Activated naive CD8-positive, alpha-beta T cell (primary cell): Measurements from ENCODE around the gene LEMD1.
"Not testable (repeated sequence)": the region's sequence is repeated elsewhere in the genome, so short reads cannot be mapped to it uniquely, and the experiment has no call there.

ENCODE experiments used
- H3K27ac Mint-ChIP-seq: one replicate; pipeline ENCODE4 v1.8.0; 2021; ENCODE audit warnings: mixed read lengths
- H3K27me3 Mint-ChIP-seq: one replicate; pipeline ENCODE4 v1.8.0; 2021; ENCODE audit warnings: mixed read lengths
- H3K36me3 Mint-ChIP-seq: one replicate; pipeline ENCODE4 v1.8.0; 2021; ENCODE audit warnings: mixed read lengths
- H3K4me1 Mint-ChIP-seq: one replicate; pipeline ENCODE4 v1.8.0; 2021; ENCODE audit warnings: low read depth, mixed read lengths
- H3K4me3 Mint-ChIP-seq: one replicate; pipeline ENCODE4 v1.8.0; 2021; ENCODE audit warnings: mild to moderate bottlenecking, mixed read lengths
- H3K9me3 Mint-ChIP-seq: one replicate; pipeline ENCODE4 v1.8.0; 2021; ENCODE audit warnings: low read depth, mixed read lengths

Gene LEMD1

DNA sequence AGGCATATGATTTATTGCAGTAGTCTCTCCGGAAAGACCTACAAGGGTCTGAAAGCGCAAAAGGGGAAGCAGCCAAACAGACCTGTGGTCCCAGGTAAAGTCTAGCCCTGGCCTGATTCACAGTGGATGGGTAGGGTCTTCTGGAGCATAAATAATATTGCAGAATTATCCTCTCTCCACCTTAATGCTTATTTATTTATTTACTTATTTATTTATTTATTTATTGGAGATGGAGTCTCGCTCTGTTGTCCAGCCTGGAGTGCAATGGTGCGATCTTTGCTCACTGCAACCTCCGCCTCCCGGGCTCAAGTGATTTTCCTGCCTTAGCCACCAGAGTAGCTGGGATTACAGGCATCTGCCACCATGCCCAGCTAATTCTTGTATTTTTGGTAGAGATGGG is 53.4 kb downstream of the LEMD1 start:
- peaks cover 2% of the 10 kb centered on the region for H3K27me3 Mint-ChIP-seq
- no peaks in the 10 kb centered on the region for H3K36me3 Mint-ChIP-seq
- peaks cover 2% of the 10 kb centered on the region for H3K4me1 Mint-ChIP-seq
- H3K27ac Mint-ChIP-seq = no peak overlapping the region
- H3K4me3 Mint-ChIP-seq = no peak overlapping the region
- H3K9me3 Mint-ChIP-seq = no peaks in the 10 kb centered on the region

- H3K4me1 Mint-ChIP-seq = no peaks in the 10 kb centered on the region
- H3K4me3 Mint-ChIP-seq = no peak overlapping the region
- H3K9me3 Mint-ChIP-seq = no peaks in the 10 kb centered on the region
- no peak overlapping the region for H3K27ac Mint-ChIP-seq
- no peaks in the 10 kb centered on the region for H3K36me3 Mint-ChIP-seq
- peaks cover 2% of the 10 kb centered on the region for H3K27me3 Mint-ChIP-seq
Measured at GRCh38 chr1:205365945-205366463, 55.9 kb downstream of the LEMD1 start.

- H3K36me3 Mint-ChIP-seq, H3K4me3 Mint-ChIP-seq, H3K4me1 Mint-ChIP-seq, H3K27ac Mint-ChIP-seq, H3K27me3 Mint-ChIP-seq, H3K9me3 Mint-ChIP-seq: not testable (repeated sequence)
Measured at GRCh38 chr1:205365086-205365485, 56.8 kb downstream of the LEMD1 start.

DNA sequence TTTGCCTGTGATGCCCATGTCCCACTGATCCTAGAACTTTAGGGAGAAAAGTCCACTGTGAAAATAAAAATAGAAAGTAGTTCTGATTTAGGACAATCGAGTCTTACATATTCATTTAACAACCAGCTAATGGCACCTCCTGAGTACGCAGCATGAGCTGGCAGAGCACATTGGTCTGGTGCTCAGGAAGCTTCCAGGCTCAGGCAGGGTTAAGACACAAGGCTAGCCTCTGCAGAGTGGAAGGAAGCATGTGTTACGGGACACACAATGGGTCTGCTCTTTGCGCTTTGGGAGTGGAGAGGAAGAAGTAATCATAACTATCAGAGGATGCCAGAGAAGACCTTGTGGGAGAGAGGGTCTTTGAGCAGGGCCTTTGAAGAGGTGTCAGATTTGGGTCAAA is 61.0 kb downstream of the LEMD1 start:
- Mint-ChIP-seq H3K27me3 (peaks cover 7% of the 10 kb centered on the region), H3K27ac (no peak overlapping the region), H3K4me1 (no peaks in the 10 kb centered on the region), H3K36me3 (no peaks in the 10 kb centered on the region), H3K9me3 (no peaks in the 10 kb centered on the region), H3K4me3 (no peak overlapping the region)

DNA sequence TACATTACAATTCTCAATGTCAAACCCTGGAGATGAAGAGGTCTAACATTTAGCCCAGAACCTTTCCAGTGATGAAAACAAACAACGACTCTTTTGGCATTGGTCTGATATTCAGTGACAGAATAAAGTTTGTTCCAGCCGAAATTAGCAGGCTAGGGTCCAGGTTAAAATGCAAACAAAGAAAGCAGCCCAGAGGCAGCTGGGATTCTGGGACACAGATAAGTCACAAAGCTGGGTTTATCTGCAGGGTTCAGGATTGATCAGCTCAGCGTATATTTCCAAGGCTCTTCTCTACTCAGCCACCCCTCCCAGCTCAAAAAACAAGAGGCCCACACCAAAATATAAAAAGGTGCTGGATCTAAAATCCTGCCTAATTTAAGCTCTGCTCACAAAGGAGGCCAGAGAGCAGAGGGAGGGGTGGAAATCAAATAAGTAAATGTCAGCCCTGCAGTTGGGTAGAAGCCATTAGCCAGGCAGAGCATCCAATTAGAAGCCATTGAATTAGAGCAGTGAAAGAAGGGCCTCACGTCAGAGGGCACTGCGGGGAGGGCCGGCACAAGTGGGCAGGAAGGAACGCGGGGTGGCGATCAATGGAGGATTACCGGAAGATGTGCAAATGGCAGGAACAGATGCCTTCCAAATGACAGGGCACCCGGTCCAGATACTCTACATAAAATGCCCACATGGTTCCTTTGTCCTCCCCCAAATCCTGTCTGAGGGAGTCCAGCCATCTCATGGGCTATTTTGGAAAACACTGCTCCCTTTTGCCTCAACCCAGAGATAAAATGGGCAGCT is 61.9 kb downstream of the LEMD1 start:
- no peaks in the 10 kb centered on the region for H3K36me3 Mint-ChIP-seq
- H3K27ac Mint-ChIP-seq = no peak overlapping the region

GRCh38 chr1:205358579-205358978 is 63.3 kb downstream of the LEMD1 start:
- Mint-ChIP-seq H3K4me1 (no peaks in the 10 kb centered on the region), H3K9me3 (no peaks in the 10 kb centered on the region), H3K36me3 (no peaks in the 10 kb centered on the region), H3K27ac (no peak overlapping the region), H3K27me3 (peaks cover 10% of the 10 kb centered on the region), H3K4me3 (no peak overlapping the region)

More for the DNA sequence above, 61.9 kb downstream of the LEMD1 start:
- no peaks in the 10 kb centered on the region for H3K9me3 Mint-ChIP-seq
- no peak overlapping the region for H3K4me3 Mint-ChIP-seq
- H3K4me1 Mint-ChIP-seq = no peaks in the 10 kb centered on the region
- peaks cover 10% of the 10 kb centered on the region for H3K27me3 Mint-ChIP-seq

DNA sequence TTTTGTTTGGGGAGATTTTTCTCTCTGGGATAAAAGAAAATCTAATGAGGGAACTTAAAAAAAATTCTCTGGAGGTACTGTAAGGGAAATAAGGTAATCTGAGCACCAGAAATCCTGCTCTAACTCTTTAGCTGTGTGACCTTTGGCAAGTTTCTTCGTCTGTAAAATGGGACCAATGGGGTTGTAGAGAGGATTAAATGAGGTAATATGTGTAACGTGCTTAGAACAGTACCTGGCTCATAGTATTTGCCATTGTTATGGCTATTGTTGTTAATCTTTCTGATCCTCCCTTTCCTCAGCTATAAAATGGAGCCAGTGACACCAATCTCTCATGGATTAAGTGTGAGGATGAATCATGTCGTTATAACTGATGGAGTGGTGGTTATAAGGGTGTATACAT is 64.3 kb downstream of the LEMD1 start:
- no peaks in the 10 kb centered on the region for H3K4me1 Mint-ChIP-seq
- H3K4me3 Mint-ChIP-seq = no peak overlapping the region
- no peaks in the 10 kb centered on the region for H3K9me3 Mint-ChIP-seq
- no peaks in the 10 kb centered on the region for H3K36me3 Mint-ChIP-seq
- H3K27me3 Mint-ChIP-seq = peaks cover 10% of the 10 kb centered on the region
- H3K27ac Mint-ChIP-seq = no peak overlapping the region

DNA sequence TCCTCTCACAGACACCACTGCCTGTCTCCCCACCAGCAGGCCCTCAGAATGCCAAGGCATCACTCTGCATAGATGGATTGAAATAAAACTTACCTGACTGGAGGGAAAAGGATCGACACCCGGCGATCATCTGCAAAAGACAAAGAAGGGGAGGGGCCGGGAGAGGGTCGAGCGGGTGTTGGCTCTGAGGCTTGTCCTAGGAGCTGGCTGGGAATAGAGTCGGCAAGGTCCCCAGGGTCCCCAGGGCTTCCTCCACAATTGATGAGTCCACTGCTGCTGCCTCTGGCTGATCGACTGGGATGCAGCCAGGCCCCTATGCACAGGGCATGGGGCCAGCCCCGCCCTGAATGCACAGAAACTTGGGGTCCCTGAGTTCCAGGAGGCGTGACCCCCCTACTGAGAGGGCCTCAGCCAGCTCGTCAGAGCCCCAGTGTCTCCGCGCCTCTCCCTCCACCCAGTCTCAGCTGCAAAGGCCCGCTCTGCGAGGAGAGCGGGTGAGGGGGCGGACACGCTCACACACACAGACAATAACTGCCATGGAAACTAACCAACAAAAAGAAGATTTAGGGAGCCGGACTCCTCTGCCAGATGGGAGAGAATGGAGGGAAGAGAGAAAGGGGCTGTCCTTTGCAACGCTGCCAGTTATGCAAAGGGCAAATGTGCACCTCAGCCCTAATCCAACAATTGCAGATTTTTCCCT is 65.3 kb downstream of the LEMD1 start, which contains the start of gene KLHDC8A:
Gene KLHDC8A (minus strand): TSS at position 483 of the 700 bp plus-strand sequence. CDS start 13,318 bp downstream, outside the sequence.
- Mint-ChIP-seq H3K4me3 (no peak within 1 kb of the TSS), H3K27me3 (peaks cover 10% of the 10 kb centered on the region), H3K27ac (no peak within 1 kb of the TSS), H3K9me3 (no peaks in the 10 kb centered on the region), H3K36me3 (no peaks in the 10 kb centered on the region), H3K4me1 (no peaks in the 10 kb centered on the region)

GRCh38 chr1:205355075-205355453 is 66.8 kb downstream of the LEMD1 start:
- H3K9me3 Mint-ChIP-seq = no peaks in the 10 kb centered on the region

DNA sequence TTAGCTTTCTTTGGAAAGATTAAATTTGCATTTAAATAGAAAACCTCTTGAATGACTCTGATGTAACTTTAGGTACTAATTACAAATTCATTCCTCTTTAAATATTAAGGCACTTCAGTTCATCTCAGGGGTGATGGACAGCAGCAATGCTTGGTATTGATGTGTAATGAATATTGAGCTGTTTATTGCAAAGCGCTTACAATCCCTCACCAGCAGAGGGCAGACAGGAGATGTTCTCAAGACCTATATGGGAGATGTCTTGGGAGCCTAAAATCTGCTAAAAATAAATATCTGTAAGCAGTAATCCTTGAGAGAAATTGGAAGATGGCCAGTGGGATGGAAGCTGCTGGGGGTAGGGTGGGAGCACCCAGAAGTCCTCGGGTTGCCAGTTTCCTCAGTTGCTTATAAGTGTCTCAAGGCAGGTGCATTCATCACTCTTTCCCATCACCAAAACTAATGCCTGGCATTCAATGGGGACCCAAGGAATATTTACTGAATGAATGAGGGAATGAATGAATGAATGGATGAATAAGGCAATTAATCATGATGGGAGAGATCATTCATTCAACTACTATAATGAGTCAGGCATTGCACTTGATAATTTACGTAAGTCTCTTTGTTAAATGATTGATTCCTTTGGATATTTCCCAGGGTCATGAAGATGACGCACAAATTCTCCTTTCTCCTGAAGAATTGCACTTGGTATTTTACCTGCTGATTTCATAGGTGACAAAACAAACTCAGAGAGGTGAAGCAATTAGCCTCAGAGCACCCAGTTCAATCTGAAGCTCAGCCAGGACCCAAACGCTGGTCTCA is 67.4 kb downstream of the LEMD1 start:
- H3K4me1 Mint-ChIP-seq = no peaks in the 10 kb centered on the region
- H3K27ac Mint-ChIP-seq = no peak overlapping the region

More at GRCh38 chr1:205355075-205355453, 66.8 kb downstream of the LEMD1 start:
- Mint-ChIP-seq H3K27ac (no peak overlapping the region), H3K36me3 (no peaks in the 10 kb centered on the region), H3K4me1 (no peaks in the 10 kb centered on the region), H3K27me3 (peaks cover 10% of the 10 kb centered on the region), H3K4me3 (no peak overlapping the region)

GRCh38 chr1:205353612-205354011 is 68.2 kb downstream of the LEMD1 start:
- Mint-ChIP-seq H3K4me3 (no peak overlapping the region), H3K9me3 (no peaks in the 10 kb centered on the region), H3K4me1 (no peaks in the 10 kb centered on the region), H3K36me3 (no peaks in the 10 kb centered on the region), H3K27me3 (peaks cover 11% of the 10 kb centered on the region), H3K27ac (no peak overlapping the region)

More for the DNA sequence above, 67.4 kb downstream of the LEMD1 start:
- no peaks in the 10 kb centered on the region for H3K36me3 Mint-ChIP-seq
- no peaks in the 10 kb centered on the region for H3K9me3 Mint-ChIP-seq
- no peak overlapping the region for H3K4me3 Mint-ChIP-seq
- H3K27me3 Mint-ChIP-seq = peaks cover 12% of the 10 kb centered on the region

GRCh38 chr1:205353191-205353590 is 68.7 kb downstream of the LEMD1 start:
- Mint-ChIP-seq H3K27ac (no peak overlapping the region), H3K4me3 (no peak overlapping the region), H3K27me3 (peaks cover 10% of the 10 kb centered on the region), H3K4me1 (no peaks in the 10 kb centered on the region), H3K36me3 (no peaks in the 10 kb centered on the region), H3K9me3 (no peaks in the 10 kb centered on the region)

DNA sequence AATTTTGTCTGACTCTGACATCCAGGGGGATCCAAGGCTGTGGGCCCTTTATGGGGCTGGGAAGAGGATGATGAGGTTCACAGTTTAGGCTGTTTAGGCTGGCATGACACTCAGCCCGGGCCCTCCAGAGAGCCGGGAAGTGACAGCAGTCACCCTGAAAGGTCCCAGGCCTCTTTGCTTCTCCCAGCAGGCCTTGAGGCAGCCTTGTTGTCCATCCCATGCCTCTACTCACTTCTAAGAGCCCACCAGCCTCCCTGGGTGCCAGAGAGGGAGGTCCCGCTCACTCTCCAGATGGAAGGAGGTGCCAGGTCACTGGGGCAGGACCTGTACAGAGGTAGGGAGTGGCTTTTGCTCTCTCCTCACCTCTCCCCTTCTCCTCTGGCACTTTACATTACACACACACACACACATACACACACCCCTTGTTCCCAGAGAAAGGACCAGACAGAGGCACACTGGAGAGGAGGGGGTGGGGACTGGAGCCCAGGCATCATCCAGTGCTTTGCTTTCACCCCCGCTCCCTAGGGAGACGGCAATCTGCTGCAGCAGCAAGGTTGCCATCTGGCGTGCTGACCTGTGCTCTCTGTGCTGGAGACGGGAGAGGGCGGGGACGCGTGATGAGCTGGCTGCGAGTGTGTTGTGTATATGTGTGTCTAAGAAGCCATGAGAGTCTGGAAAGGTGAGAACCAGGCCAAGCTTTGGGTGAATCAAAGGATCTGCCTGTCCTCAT is 69.7 kb downstream of the LEMD1 start:
- Mint-ChIP-seq H3K27me3 (peaks cover 4% of the 10 kb centered on the region), H3K36me3 (no peaks in the 10 kb centered on the region), H3K27ac (no peak overlapping the region), H3K4me3 (no peak overlapping the region), H3K9me3 (no peaks in the 10 kb centered on the region), H3K4me1 (no peaks in the 10 kb centered on the region)

DNA sequence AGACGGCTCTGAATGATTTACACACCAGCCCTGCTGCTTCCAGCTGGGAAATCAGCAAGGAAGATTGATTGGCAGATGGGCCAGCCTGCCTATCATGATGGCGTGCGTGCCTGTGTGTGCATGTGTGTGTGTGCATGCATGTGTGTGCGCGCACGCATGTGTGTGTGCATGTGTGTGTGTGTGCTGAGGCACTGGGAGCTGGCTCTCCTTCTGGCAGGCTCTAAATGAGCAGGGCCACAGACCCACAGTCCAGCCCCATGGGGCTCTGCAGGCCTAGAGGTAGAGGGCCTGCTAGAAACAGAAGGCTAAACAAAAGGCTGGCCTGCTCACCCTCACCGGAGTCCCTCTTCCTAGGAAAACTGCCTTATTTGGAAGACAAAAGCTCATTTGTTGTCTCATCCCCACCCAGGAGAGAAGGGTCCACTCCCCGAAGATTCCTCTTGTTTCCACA is 71.1 kb downstream of the LEMD1 start:
- H3K36me3 Mint-ChIP-seq = no peaks in the 10 kb centered on the region
- no peak overlapping the region for H3K4me3 Mint-ChIP-seq
- no peaks in the 10 kb centered on the region for H3K9me3 Mint-ChIP-seq
- peaks cover 14% of the 10 kb centered on the region for H3K27me3 Mint-ChIP-seq
- no peak overlapping the region for H3K27ac Mint-ChIP-seq
- H3K4me1 Mint-ChIP-seq = no peaks in the 10 kb centered on the region
